ES-I3 (cell line): ENCODE measurements around the gene MPC2.
"Not testable (repeated sequence)": the region's sequence is repeated elsewhere in the genome, so short reads cannot be mapped to it uniquely, and the experiment has no call there.

Source experiments
- H3K36me3 ChIP-seq: 2 replicates; pipeline ENCODE4 v1.6.1; 2013; ENCODE audit warnings: mild to moderate bottlenecking, low read length, control low read depth, moderate library complexity; ENCODE audit not compliant: insufficient read depth
- H3K4me1 ChIP-seq: 2 replicates; pipeline ENCODE4 v1.6.1; 2013; ENCODE audit warnings: mild to moderate bottlenecking, control low read depth, low read length; ENCODE audit not compliant: insufficient read depth
- H3K9ac ChIP-seq: 2 replicates; pipeline ENCODE4 v1.6.1; 2013; ENCODE audit warnings: low read depth, mild to moderate bottlenecking, low read length, moderate library complexity
- H3K9me3 ChIP-seq: 2 replicates; pipeline ENCODE4 v1.6.1; 2013; ENCODE audit warnings: mild to moderate bottlenecking, low read length, moderate library complexity; ENCODE audit not compliant: control insufficient read depth, insufficient read depth

The MPC2 gene

GRCh38 chr1:167905671-167906070 lies 31.2 kb downstream of the MPC2 start:
- Histone ChIP-seq H3K9me3 (peaks cover 12% of the 10 kb centered on the region), H3K9ac (no peak overlapping the region), H3K4me1 (peaks cover 21% of the 10 kb centered on the region), H3K36me3 (no peaks in the 10 kb centered on the region)

- peaks cover 21% of the 10 kb centered on the region for H3K4me1 ChIP-seq
- H3K9me3 ChIP-seq = peaks cover 12% of the 10 kb centered on the region
- H3K36me3 ChIP-seq = no peaks in the 10 kb centered on the region
- H3K9ac ChIP-seq = no peak overlapping the region
These were observed 31.7 kb downstream of the MPC2 start for GRCh38 chr1:167905182-167905581.

GRCh38 chr1:167904652-167905130 lies 32.2 kb downstream of the MPC2 start:
- Histone ChIP-seq H3K9ac (no peak overlapping the region), H3K4me1 (peaks cover 21% of the 10 kb centered on the region), H3K9me3 (peaks cover 8% of the 10 kb centered on the region), H3K36me3 (no peaks in the 10 kb centered on the region)

- peaks cover 20% of the 10 kb centered on the region for H3K4me1 ChIP-seq
- no peaks in the 10 kb centered on the region for H3K9me3 ChIP-seq
- no peak overlapping the region for H3K9ac ChIP-seq
- no peaks in the 10 kb centered on the region for H3K36me3 ChIP-seq
These were observed 36.0 kb downstream of the MPC2 start for GRCh38 chr1:167900907-167901306.

- H3K9me3 ChIP-seq = no peaks in the 10 kb centered on the region
- H3K4me1 ChIP-seq = 0 out of 2 replicates have a peak, but pooled peaks cover 5% of the 10 kb centered on the region
- no peaks in the 10 kb centered on the region for H3K36me3 ChIP-seq
- no peak overlapping the region for H3K9ac ChIP-seq
These were observed 37.6 kb downstream of the MPC2 start for GRCh38 chr1:167899253-167899681.

- H3K36me3 ChIP-seq = no peaks in the 10 kb centered on the region
- no peak overlapping the region for H3K9ac ChIP-seq
- H3K4me1 ChIP-seq = 0 out of 2 replicates have a peak, but pooled peaks cover 5% of the 10 kb centered on the region
- no peaks in the 10 kb centered on the region for H3K9me3 ChIP-seq
These were observed 38.2 kb downstream of the MPC2 start for GRCh38 chr1:167898578-167899222.

GRCh38 chr1:167893798-167894197 lies 43.1 kb downstream of the MPC2 start:
- no peaks in the 10 kb centered on the region for H3K4me1 ChIP-seq
- no peaks in the 10 kb centered on the region for H3K36me3 ChIP-seq
- no peak overlapping the region for H3K9ac ChIP-seq
- no peaks in the 10 kb centered on the region for H3K9me3 ChIP-seq

- Histone ChIP-seq H3K4me1 (no peaks in the 10 kb centered on the region), H3K9ac (no peak overlapping the region), H3K9me3 (no peaks in the 10 kb centered on the region), H3K36me3 (no peaks in the 10 kb centered on the region)
These were observed 46.5 kb downstream of the MPC2 start for GRCh38 chr1:167890400-167890799.

GRCh38 chr1:167887187-167887586 lies 49.7 kb downstream of the MPC2 start:
- H3K9me3 ChIP-seq, H3K9ac ChIP-seq, H3K36me3 ChIP-seq, H3K4me1 ChIP-seq: not testable (repeated sequence)

GRCh38 chr1:167882376-167882775 lies 54.5 kb downstream of the MPC2 start:
- Histone ChIP-seq H3K9me3 (no peaks in the 10 kb centered on the region), H3K4me1 (no peaks in the 10 kb centered on the region), H3K36me3 (no peaks in the 10 kb centered on the region), H3K9ac (no peak overlapping the region)

- H3K9me3 ChIP-seq = no peaks in the 10 kb centered on the region
- no peak overlapping the region for H3K9ac ChIP-seq
- no peaks in the 10 kb centered on the region for H3K4me1 ChIP-seq
- H3K36me3 ChIP-seq = no peaks in the 10 kb centered on the region
These were observed 55.1 kb downstream of the MPC2 start for GRCh38 chr1:167881786-167882185.

GRCh38 chr1:167881069-167881468 lies 55.8 kb downstream of the MPC2 start:
- H3K9me3 ChIP-seq = no peaks in the 10 kb centered on the region
- H3K9ac ChIP-seq = no peak overlapping the region
- no peaks in the 10 kb centered on the region for H3K4me1 ChIP-seq
- no peaks in the 10 kb centered on the region for H3K36me3 ChIP-seq

- Histone ChIP-seq H3K9me3 (no peaks in the 10 kb centered on the region), H3K4me1 (no peaks in the 10 kb centered on the region), H3K36me3 (no peaks in the 10 kb centered on the region), H3K9ac (no peak overlapping the region)
These were observed 56.3 kb downstream of the MPC2 start for GRCh38 chr1:167880580-167881021.

- Histone ChIP-seq H3K36me3 (no peaks in the 10 kb centered on the region), H3K4me1 (peaks cover 10% of the 10 kb centered on the region; the same call in 1 of the 2 replicates), H3K9me3 (no peaks in the 10 kb centered on the region), H3K9ac (no peak overlapping the region)
These were observed 57.4 kb downstream of the MPC2 start for GRCh38 chr1:167879508-167879907.

GRCh38 chr1:167878372-167879160 lies 58.3 kb downstream of the MPC2 start:
- Histone ChIP-seq H3K9ac (no peak overlapping the region), H3K36me3 (no peaks in the 10 kb centered on the region)

More at GRCh38 chr1:167878372-167879160, 58.3 kb downstream of the MPC2 start:
- peaks cover 10% of the 10 kb centered on the region; the same call in 1 of the 2 replicates for H3K4me1 ChIP-seq
- no peaks in the 10 kb centered on the region for H3K9me3 ChIP-seq
